ENCODE data around the gene DNAH10. TPM values are rescaled to one million over a fixed set of nuclear protein-coding genes. Genes with fewer than 3 reads are reported as not detected.

DNAH10 gene
- total RNA-seq, 1 experiment from 2014 or later, result 0.17 TPM

DNA sequence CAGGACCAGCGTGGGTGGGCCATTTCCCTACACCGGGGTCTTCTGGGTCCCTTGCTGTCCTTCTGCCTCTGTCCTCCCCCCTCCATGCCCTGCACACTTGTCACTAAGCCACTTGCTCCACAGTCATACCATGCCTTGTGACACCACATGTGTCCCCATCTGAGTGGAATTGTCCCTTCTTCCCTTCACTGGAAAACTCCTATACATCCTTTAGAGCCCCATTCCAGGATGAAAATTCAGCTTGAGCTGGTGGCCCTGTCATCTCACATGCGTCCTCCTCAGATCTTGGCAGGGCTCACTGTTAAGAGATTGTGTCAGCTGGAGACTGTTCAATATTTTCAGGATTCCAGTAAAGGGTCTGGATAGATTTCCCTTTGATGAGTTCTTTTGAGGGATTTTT is 87.4 kb downstream of the DNAH10 start:
- no peak overlapping the region for H2BK15ac ChIP-seq (ENCODE audit: low read depth, low read length)
- no CpG with 5 or more reads among the region's 3 CpGs for WGBS (ENCODE audit: extremely low coverage, insufficient read length, low lambda C conversion rate)
- no peak overlapping the region for H4K91ac ChIP-seq (ENCODE audit: insufficient read length, low read depth, low read length)
- H2AK5ac ChIP-seq (ENCODE audit: insufficient read length, low read length), result no peak overlapping the region
- no peak overlapping the region for H3K23ac ChIP-seq (ENCODE audit: insufficient read length, low read depth, low read length)
- no peak overlapping the region for H2AFZ ChIP-seq (ENCODE audit: low read length)
- Mint-ChIP-seq H3K4me1 (no peaks in the 10 kb centered on the region), H3K36me3 (ENCODE audit: insufficient read depth in 1 of 3, low read depth in 3 of 3) (no peaks in the 10 kb centered on the region), H3K27ac (no peak overlapping the region), H3K27me3 (ENCODE audit: low read depth) (peaks cover 70% of the 10 kb centered on the region), H3K9me3 (no peaks in the 10 kb centered on the region; a peak in 1 of 5 replicates), H3K4me3 (no peak overlapping the region)
- H2BK20ac ChIP-seq (ENCODE audit: low read depth, low read length, poor library complexity, severe bottlenecking), result no peak overlapping the region
- no peaks in the 10 kb centered on the region for H3K9me3 ChIP-seq (ENCODE audit: control insufficient read depth, low read depth, low read length)
- no peaks in the 10 kb centered on the region for H3K4me1 ChIP-seq (ENCODE audit: insufficient read depth, low read length)
- H3K23me2 ChIP-seq (ENCODE audit: insufficient read length, low read depth, low read length, poor library complexity, severe bottlenecking), result no peaks in the 10 kb centered on the region
- no peak overlapping the region for H4K8ac ChIP-seq (replicated peaks; ENCODE audit: insufficient read length, low read depth, low read length)
- H3K14ac ChIP-seq (ENCODE audit: insufficient read depth, low read length), result no peak overlapping the region
- H3K27ac ChIP-seq (ENCODE audit: insufficient read length, low read depth, low read length), result no peak overlapping the region
- H3K9ac ChIP-seq (ENCODE audit: extremely low read depth, insufficient read length, low read length), result no peak overlapping the region
- H3K79me2 ChIP-seq (ENCODE audit: insufficient read depth, low read length), result no peaks in the 10 kb centered on the region
- H2BK12ac ChIP-seq (ENCODE audit: insufficient read length, low read depth, low read length), result no peak overlapping the region
- H3K18ac ChIP-seq (ENCODE audit: insufficient read length, low read depth, low read length), result no peak overlapping the region
- H2BK120ac ChIP-seq (ENCODE audit: low read depth, low read length, poor library complexity, severe bottlenecking), result no peak overlapping the region
- no peaks in the 10 kb centered on the region for H4K20me1 ChIP-seq (ENCODE audit: control insufficient read depth, insufficient read depth, insufficient read length)
- no peak overlapping the region for H3K56ac ChIP-seq (ENCODE audit: insufficient read length, low read depth, low read length)
- H4K5ac ChIP-seq (ENCODE audit: insufficient read length, low read depth, low read length), result no peak overlapping the region
- no peaks in the 10 kb centered on the region for H3K79me1 ChIP-seq (ENCODE audit: insufficient read depth, low read depth, low read length, poor library complexity, severe bottlenecking)
- H3K4ac ChIP-seq (ENCODE audit: low read depth, low read length), result no peak overlapping the region
- H2BK5ac ChIP-seq (ENCODE audit: insufficient read length, low read length), result no peak overlapping the region
- no peak overlapping the region for H3T11ph ChIP-seq (ENCODE audit: low read length)
- no peak overlapping the region for H3K4me2 ChIP-seq (ENCODE audit: insufficient read depth, insufficient read length, low read length)
- TF ChIP-seq, protein P1, sequence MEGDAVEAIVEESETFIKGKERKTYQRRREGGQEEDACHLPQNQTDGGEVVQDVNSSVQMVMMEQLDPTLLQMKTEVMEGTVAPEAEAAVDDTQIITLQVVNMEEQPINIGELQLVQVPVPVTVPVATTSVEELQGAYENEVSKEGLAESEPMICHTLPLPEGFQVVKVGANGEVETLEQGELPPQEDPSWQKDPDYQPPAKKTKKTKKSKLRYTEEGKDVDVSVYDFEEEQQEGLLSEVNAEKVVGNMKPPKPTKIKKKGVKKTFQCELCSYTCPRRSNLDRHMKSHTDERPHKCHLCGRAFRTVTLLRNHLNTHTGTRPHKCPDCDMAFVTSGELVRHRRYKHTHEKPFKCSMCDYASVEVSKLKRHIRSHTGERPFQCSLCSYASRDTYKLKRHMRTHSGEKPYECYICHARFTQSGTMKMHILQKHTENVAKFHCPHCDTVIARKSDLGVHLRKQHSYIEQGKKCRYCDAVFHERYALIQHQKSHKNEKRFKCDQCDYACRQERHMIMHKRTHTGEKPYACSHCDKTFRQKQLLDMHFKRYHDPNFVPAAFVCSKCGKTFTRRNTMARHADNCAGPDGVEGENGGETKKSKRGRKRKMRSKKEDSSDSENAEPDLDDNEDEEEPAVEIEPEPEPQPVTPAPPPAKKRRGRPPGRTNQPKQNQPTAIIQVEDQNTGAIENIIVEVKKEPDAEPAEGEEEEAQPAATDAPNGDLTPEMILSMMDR (conservative IDR thresholded peaks at IDR 0.05), result no peak
- no peaks in the 10 kb centered on the region for H3K27me3 ChIP-seq (ENCODE audit: insufficient read depth, low read length)
- DNase-seq, result no peak

All from H9 (cell line).